Measurements from ENCODE around the gene HNRNPR. TPM values are rescaled to one million over a fixed set of nuclear protein-coding genes. Genes with fewer than 3 reads are reported as not detected.
A peak's percentile ranks its signal among the peaks of the same experiment; 100 is the strongest.

HNRNPR gene
- total RNA-seq (2014; rRNA removed) (141 and 193 TPM in 2 replicates), Bru-seq, nascent RNA (percentile 97 among the genes with signal in this experiment), BruChase-seq, experiment 1, labeled RNA remaining after a 6-hour chase (percentile 97 among the genes with signal in this experiment), BruChase-seq, experiment 2, labeled RNA remaining after a 2-hour chase (percentile 97 among the genes with signal in this experiment)
- long read RNA-seq, full-length matches to known transcripts: 114 of 324 reads
- long read RNA-seq, partial matches to known transcripts: 164 of 324 reads
- long read RNA-seq, other reads (novel, unspliced or antisense): 46 of 324 reads

GRCh38 chr1:23344111-23344986, at the start of gene HNRNPR:
TSS of gene HNRNPR (minus strand) at chr1:23344284. CDS start at chr1:23341008, 3,276 bp downstream.
- DNase-seq: peak; percentile 99
- H3K9me3 ChIP-seq (ENCODE audit: low read length): no peaks in the 10 kb centered on the region
- no TSS peak for BruUV-seq (replicated peaks)
- H2AFZ ChIP-seq (ENCODE audit: low read length): peak within 1 kb of the TSS; percentile 87
- peak within 1 kb of the TSS; percentile 76 for H3K4me3 ChIP-seq (ENCODE audit: low read length)
- POLR2A ChIA-PET (ENCODE audit: unreplicated experiment): interaction anchor here (0.6 to 1.3 kb wide), 18 partner anchors 12 to 1904 kb away, joined by 3 to 59 read pairs (median 7); partner anchors contain the start of gene ZNF436
- peak within 1 kb of the TSS; percentile 86 for H3K27ac ChIP-seq (ENCODE audit: low read length)
- H3K9me2 ChIP-seq (replicated peaks; ENCODE audit: low read length): no peaks in the 10 kb centered on the region
- H3K36me3 ChIP-seq (ENCODE audit: low read depth, low read length): peaks cover 8% of the 10 kb centered on the region
- peaks cover 38% of the 10 kb centered on the region for H4K20me1 ChIP-seq (ENCODE audit: low read length)
- H3F3A ChIP-seq (ENCODE audit: low read length, unreplicated experiment): no peaks in the 10 kb centered on the region
- TF ChIP-seq, protein P1, sequence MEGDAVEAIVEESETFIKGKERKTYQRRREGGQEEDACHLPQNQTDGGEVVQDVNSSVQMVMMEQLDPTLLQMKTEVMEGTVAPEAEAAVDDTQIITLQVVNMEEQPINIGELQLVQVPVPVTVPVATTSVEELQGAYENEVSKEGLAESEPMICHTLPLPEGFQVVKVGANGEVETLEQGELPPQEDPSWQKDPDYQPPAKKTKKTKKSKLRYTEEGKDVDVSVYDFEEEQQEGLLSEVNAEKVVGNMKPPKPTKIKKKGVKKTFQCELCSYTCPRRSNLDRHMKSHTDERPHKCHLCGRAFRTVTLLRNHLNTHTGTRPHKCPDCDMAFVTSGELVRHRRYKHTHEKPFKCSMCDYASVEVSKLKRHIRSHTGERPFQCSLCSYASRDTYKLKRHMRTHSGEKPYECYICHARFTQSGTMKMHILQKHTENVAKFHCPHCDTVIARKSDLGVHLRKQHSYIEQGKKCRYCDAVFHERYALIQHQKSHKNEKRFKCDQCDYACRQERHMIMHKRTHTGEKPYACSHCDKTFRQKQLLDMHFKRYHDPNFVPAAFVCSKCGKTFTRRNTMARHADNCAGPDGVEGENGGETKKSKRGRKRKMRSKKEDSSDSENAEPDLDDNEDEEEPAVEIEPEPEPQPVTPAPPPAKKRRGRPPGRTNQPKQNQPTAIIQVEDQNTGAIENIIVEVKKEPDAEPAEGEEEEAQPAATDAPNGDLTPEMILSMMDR (conservative IDR thresholded peaks at IDR 0.05; ENCODE audit: low read depth, low read length): no peak
- TF ChIP-seq EZH2phosphoT487 (IDR thresholded peaks at IDR 0.05; ENCODE audit: borderline replicate concordance, low read length) (no peak), EZH2 (IDR thresholded peaks at IDR 0.05; ENCODE audit: low read length, unreplicated experiment) (no peak)
- peak within 1 kb of the TSS; percentile 97 for H3K9ac ChIP-seq (ENCODE audit: low read length)
- peaks cover 26% of the 10 kb centered on the region for H3K4me1 ChIP-seq (ENCODE audit: insufficient read depth, low read length)
- CTCF ChIA-PET: interaction anchor here (0.6 to 1.7 kb wide), 4 partner anchors 25 to 184 kb away, joined by 6 to 14 read pairs (median 8); partner anchors contain the start of gene ZNF436
- H3K79me2 ChIP-seq (ENCODE audit: low read length): peaks cover 48% of the 10 kb centered on the region
- intact Hi-C loops (cut with micrococcal nuclease): loop anchor here (1.0 kb wide), 2 partner anchors 24 to 60 kb away; no protein-coding TSS in a partner anchor
- H3K27me3 ChIP-seq (ENCODE audit: low read length): no peaks in the 10 kb centered on the region
- H3K4me2 ChIP-seq (ENCODE audit: low read length): peak within 1 kb of the TSS; percentile 96
- ATAC-seq: peak; percentile 95

DNA sequence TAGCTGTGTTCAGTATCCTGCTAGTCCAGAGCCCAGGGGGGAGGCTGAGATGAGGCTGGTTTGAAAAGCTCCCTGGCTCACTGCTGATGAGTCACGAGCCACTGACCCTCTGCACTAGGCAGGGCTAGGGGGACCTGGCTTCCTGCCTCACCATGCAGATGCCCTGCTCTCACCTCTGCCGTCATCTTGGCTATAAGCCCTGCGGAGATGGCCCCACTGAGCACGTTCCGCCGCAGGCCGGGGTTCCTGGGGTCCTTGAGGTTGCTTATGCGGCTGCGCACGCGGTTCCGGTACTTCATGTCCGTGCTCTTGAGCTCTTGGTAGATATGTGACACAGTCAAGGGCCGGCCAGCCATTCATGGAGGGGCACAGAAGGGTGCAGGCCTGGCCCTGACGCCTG, 49.6 kb upstream of the HNRNPR start:
- ATAC-seq (peak; percentile 45; the same call in 1 of the 2 replicates), DNase-seq (peak; percentile 4)
- intact Hi-C loops (cut with micrococcal nuclease): no loop called here
- Histone ChIP-seq H3K27me3 (ENCODE audit: low read length) (no peaks in the 10 kb centered on the region), H3K9me3 (ENCODE audit: low read length) (no peaks in the 10 kb centered on the region), H3K9ac (ENCODE audit: low read length) (no peak overlapping the region), H3K4me1 (ENCODE audit: insufficient read depth, low read length) (no peaks in the 10 kb centered on the region), H3K36me3 (ENCODE audit: low read depth, low read length) (no peaks in the 10 kb centered on the region), H2AFZ (ENCODE audit: low read length) (no peak overlapping the region), H3K9me2 (replicated peaks; ENCODE audit: low read length) (no peaks in the 10 kb centered on the region), H4K20me1 (ENCODE audit: low read length) (no peaks in the 10 kb centered on the region), H3K4me2 (ENCODE audit: low read length) (no peak overlapping the region), H3K4me3 (ENCODE audit: low read length) (no peak overlapping the region), H3K27ac (ENCODE audit: low read length) (no peak overlapping the region), H3K79me2 (ENCODE audit: low read length) (no peaks in the 10 kb centered on the region), H3F3A (ENCODE audit: low read length, unreplicated experiment) (no peaks in the 10 kb centered on the region)
- no TSS peak for BruUV-seq (replicated peaks)
- ChIA-PET CTCF (no interaction called here), POLR2A (ENCODE audit: unreplicated experiment) (no interaction called here)
- TF ChIP-seq EZH2 (IDR thresholded peaks at IDR 0.05; ENCODE audit: low read length, unreplicated experiment) (no peak), EZH2phosphoT487 (IDR thresholded peaks at IDR 0.05; ENCODE audit: borderline replicate concordance, low read length) (no peak)
- TF ChIP-seq, protein P1 (conservative IDR thresholded peaks at IDR 0.05; ENCODE audit: low read depth, low read length): no peak

Measured in PC-3 (cell line).